Esophagus squamous epithelium (tissue), 4 donors: ENCODE measurements around the gene ANKRD63.

Experiments
- CTCF ChIP-seq, 6 experiments: fragments of 450-650 bp in 4 of 6; fragments of 200-600 bp in 2 of 6; sonication (generic) in 2 of 6; IDR thresholded peaks; one replicate each; pipeline ENCODE4 v1.5.1; 2016 to 2019; ENCODE audit warnings: antibody characterized with exemption in 6 of 6, mild to moderate bottlenecking in 4 of 6, moderate library complexity in 4 of 6
- POLR2A ChIP-seq, 4 donors: fragments of 450-650 bp; IDR thresholded peaks; one replicate each; pipeline ENCODE4 v1.6.1; 2017; ENCODE audit warnings: antibody characterized with exemption in 4 of 4, mild to moderate bottlenecking in 4 of 4, moderate library complexity in 3 of 4

GRCh38 chr15:40240619-40241221 lies 42.1 kb downstream of the ANKRD63 start:
- TF ChIP-seq CTCF (IDR thresholded peaks at IDR 0.05) (no peak), POLR2A (IDR thresholded peaks at IDR 0.05) (peak in 2 of 4 donors; percentile 14 to 23)
